KMS-11 (cell line): ENCODE results near the gene GASK1B.

Source experiments
- H2AFZ ChIP-seq: fragments of 200-600 bp; sonication (generic); 2 replicates; pipeline ENCODE4 v1.6.1; 2016; ENCODE audit warnings: antibody characterized with exemption, mixed run types, low read depth
- H3K27ac ChIP-seq: fragments of 200-600 bp; sonication (generic); 2 replicates; pipeline ENCODE4 v1.6.1; 2016; ENCODE audit warnings: mild to moderate bottlenecking, mixed run types
- H3K27me3 ChIP-seq: fragments of 200-600 bp; sonication (generic); 2 replicates; pipeline ENCODE4 v1.6.1; 2017; ENCODE audit warnings: mild to moderate bottlenecking, low read depth, mixed run types, moderate library complexity; ENCODE audit not compliant: insufficient read depth
- H3K36me3 ChIP-seq: fragments of 200-600 bp; sonication (generic); 2 replicates; pipeline ENCODE4 v1.6.1; 2017; ENCODE audit warnings: mild to moderate bottlenecking, mixed run types; ENCODE audit not compliant: insufficient read depth
- H3K4me1 ChIP-seq: fragments of 200-600 bp; sonication (generic); 2 replicates; pipeline ENCODE4 v1.6.1; 2016; ENCODE audit warnings: mild to moderate bottlenecking, low read depth, mixed run types; ENCODE audit not compliant: poor library complexity, severe bottlenecking
- H3K4me2 ChIP-seq: fragments of 200-600 bp; sonication (generic); 2 replicates; pipeline ENCODE4 v1.7.0; 2016; ENCODE audit warnings: mild to moderate bottlenecking, mixed run types
- H3K4me3 ChIP-seq: fragments of 200-600 bp; sonication (generic); IDR thresholded peaks from 2 replicates; pipeline ENCODE4 v1.6.1; 2017; ENCODE audit warnings: low read depth, low read length, mixed read lengths; ENCODE audit not compliant: insufficient read depth
- H3K79me2 ChIP-seq: fragments of 200-600 bp; sonication (generic); 2 replicates; pipeline ENCODE4 v1.6.1; 2016; ENCODE audit warnings: low read depth, mixed run types; ENCODE audit not compliant: insufficient read depth
- H3K9ac ChIP-seq: fragments of 200-600 bp; sonication (generic); 2 replicates; pipeline ENCODE4 v1.6.1; 2016; ENCODE audit warnings: mild to moderate bottlenecking, mixed run types
- H4K20me1 ChIP-seq: fragments of 200-600 bp; sonication (generic); 2 replicates; pipeline ENCODE4 v1.6.1; 2016; ENCODE audit warnings: mild to moderate bottlenecking, mixed run types; ENCODE audit not compliant: insufficient read depth
- CTCF ChIP-seq: fragments of 200-600 bp; sonication (generic); conservative IDR thresholded peaks from 2 replicates; pipeline ENCODE4 v1.6.1; 2017; ENCODE audit warnings: low read depth, mild to moderate bottlenecking, antibody characterized with exemption, low read length, moderate library complexity, mixed read lengths

GASK1B gene

DNA sequence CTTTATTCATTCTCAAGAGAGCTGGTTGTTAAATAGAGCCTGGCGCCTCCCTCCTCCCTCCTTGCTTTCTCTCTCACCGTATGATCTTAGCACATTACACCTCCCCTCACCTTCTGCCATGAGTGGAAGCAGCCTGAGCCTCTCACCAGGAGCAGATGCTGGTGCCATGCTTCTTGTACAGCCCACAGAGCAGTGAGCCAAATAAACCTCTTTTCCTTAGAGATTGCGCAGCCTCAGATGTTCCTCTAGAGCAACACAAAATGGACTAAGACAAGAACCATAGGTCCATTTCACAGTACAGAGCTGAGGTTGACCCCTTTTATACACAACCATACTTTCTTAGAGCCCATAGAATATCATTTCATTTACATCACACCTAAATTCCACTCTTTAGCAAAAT, 27.4 kb upstream of the GASK1B start:
- Histone ChIP-seq H3K4me2 (no peak overlapping the region), H3K9ac (no peak overlapping the region), H3K79me2 (no peaks in the 10 kb centered on the region), H3K27ac (no peak overlapping the region), H2AFZ (no peak overlapping the region), H3K4me3 (no peak overlapping the region), H4K20me1 (no peaks in the 10 kb centered on the region), H3K4me1 (no peaks in the 10 kb centered on the region), H3K27me3 (no peaks in the 10 kb centered on the region), H3K36me3 (no peaks in the 10 kb centered on the region)
- TF ChIP-seq CTCF: no peak

DNA sequence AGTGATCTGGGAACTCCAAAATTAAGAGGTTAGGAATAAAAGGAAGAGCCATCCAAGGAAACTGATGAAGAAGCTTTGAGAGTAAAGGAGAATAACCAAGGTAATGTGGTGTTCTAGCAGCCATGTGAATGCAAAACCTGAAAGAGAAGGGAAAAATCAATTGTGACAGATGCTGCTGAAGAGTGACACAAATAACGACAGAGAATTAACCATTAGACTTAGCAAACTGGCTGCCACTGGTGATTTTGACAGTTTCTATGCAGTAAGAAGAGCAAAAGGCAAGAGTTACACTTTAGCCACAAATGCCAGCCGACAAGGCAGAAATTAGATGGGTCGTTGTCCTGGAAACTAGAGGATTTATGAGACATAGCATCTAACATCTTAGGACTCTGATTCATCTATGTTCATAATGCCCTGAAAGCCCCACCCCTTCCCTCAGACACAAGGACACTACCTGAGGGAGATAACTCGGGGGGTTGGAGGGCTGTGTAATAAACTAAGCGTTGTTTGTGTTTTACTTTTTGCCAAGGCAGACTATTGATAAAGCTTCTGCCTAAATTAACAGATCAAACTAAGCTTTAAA, 24.5 kb upstream of the GASK1B start:
- H4K20me1 ChIP-seq: no peaks in the 10 kb centered on the region
- no peaks in the 10 kb centered on the region for H3K4me1 ChIP-seq
- TF ChIP-seq CTCF: no peak
- no peaks in the 10 kb centered on the region for H3K36me3 ChIP-seq
- H3K4me2 ChIP-seq: no peak overlapping the region
- H3K79me2 ChIP-seq: no peaks in the 10 kb centered on the region
- no peaks in the 10 kb centered on the region for H3K27me3 ChIP-seq
- no peak overlapping the region for H3K27ac ChIP-seq
- no peak overlapping the region for H2AFZ ChIP-seq
- H3K9ac ChIP-seq: no peak overlapping the region
- no peak overlapping the region for H3K4me3 ChIP-seq

DNA sequence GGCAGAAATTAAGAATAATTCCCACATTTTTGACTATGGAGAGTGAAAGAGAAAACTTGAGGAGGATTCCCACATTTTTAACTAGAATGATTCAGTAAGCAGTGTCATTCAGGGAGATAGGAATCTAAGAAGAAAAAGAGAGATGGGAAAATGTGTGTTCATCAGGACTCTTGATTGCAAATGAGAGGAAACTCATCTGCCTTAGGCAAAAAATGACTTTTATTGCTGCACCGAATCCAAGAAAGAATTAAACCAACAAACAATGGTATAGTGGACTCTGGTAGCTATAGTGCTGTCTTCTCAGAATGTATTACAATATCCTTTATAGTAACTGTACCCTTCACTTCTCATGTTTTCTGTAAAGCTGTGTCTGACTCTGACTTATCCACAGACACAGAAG, 22.5 kb upstream of the GASK1B start:
- no peak overlapping the region for H3K4me2 ChIP-seq
- no peaks in the 10 kb centered on the region for H3K4me1 ChIP-seq
- TF ChIP-seq CTCF: no peak
- H3K4me3 ChIP-seq: no peak overlapping the region
- H3K36me3 ChIP-seq: no peaks in the 10 kb centered on the region
- no peak overlapping the region for H2AFZ ChIP-seq
- H4K20me1 ChIP-seq: no peaks in the 10 kb centered on the region
- no peaks in the 10 kb centered on the region for H3K27me3 ChIP-seq
- H3K9ac ChIP-seq: no peak overlapping the region
- H3K79me2 ChIP-seq: no peaks in the 10 kb centered on the region
- no peak overlapping the region for H3K27ac ChIP-seq

DNA sequence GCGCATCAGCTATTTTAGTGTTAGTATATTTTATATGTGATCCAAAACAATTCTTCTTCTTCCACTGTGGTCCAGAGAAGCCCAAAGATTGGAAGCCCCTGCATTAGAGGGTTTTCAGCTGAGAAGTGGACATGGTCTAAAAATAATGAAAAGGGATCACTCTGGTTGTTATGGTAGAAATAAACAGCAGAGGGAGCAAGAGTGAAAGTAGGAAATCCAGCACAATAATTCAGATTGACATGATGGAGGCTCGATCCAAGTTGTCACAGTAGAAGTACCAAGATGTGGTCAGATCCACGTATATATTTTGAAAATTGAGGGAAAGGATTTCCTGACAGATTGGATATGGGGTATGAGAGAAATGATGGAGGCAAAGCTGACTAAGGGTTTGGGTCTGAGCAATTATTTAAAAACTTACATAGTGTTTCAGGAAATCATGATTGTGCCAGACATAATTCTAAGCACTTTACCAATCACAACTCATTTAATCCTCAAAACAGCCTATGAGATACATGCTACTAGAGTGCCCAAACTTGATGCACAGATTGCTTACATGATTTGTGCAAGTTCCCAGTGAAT, 20.4 kb upstream of the GASK1B start:
- Histone ChIP-seq H4K20me1 (no peaks in the 10 kb centered on the region), H3K4me1 (no peaks in the 10 kb centered on the region), H2AFZ (peak overlapping the region; percentile 25; the same call in 1 of the 2 replicates), H3K27me3 (no peaks in the 10 kb centered on the region), H3K36me3 (no peaks in the 10 kb centered on the region), H3K27ac (no peak overlapping the region), H3K4me2 (no peak overlapping the region), H3K4me3 (no peak overlapping the region), H3K79me2 (no peaks in the 10 kb centered on the region), H3K9ac (no peak overlapping the region)
- TF ChIP-seq CTCF: peak; percentile 75
